HL-60 (cell line): ENCODE data around the gene SOX1.

ENCODE experiments used
- POLR2AphosphoS5 ChIP-seq: IDR thresholded peaks from 2 replicates; pipeline ENCODE4 v1.6.1; 2012; ENCODE audit warnings: low read depth
- TF ChIP-seq, protein P1 (sequence below): IDR thresholded peaks from one replicate; pipeline ENCODE4 v1.5.1; 2011; ENCODE audit warnings: low read length, control low read depth, inconsistent platforms; ENCODE audit not compliant: insufficient read depth

DNA sequence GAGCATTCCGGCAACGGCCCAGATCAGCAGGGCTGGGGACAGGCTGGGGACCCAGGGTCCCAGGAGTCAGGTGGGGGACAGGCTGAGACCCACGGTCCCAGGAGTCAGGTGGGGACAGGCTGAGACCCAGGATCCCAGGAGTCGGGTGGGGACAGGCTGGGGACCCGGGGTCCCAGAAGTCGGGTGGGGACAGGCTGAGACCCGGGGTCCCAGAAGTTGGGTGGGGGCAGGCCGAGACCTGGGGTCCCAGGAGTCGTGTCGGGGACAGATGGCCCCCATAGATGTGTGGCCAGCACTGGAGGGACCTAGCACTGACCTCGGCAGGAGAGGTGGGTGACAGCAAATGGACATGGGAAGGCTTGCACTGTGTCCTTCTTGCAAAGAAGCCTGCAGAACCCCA, 39.7 kb upstream of the SOX1 start:
- TF ChIP-seq, protein P1, sequence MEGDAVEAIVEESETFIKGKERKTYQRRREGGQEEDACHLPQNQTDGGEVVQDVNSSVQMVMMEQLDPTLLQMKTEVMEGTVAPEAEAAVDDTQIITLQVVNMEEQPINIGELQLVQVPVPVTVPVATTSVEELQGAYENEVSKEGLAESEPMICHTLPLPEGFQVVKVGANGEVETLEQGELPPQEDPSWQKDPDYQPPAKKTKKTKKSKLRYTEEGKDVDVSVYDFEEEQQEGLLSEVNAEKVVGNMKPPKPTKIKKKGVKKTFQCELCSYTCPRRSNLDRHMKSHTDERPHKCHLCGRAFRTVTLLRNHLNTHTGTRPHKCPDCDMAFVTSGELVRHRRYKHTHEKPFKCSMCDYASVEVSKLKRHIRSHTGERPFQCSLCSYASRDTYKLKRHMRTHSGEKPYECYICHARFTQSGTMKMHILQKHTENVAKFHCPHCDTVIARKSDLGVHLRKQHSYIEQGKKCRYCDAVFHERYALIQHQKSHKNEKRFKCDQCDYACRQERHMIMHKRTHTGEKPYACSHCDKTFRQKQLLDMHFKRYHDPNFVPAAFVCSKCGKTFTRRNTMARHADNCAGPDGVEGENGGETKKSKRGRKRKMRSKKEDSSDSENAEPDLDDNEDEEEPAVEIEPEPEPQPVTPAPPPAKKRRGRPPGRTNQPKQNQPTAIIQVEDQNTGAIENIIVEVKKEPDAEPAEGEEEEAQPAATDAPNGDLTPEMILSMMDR = no peak
- no peak for TF ChIP-seq POLR2AphosphoS5
